Measurements from ENCODE around the gene PLAC1. TPM values are rescaled to one million over a fixed set of nuclear protein-coding genes. Genes with fewer than 3 reads are reported as not detected.

PLAC1 gene
- total and polyA plus RNA-seq, 2 experiments from 2014 or later: 0.50 to 0.83 TPM

DNA sequence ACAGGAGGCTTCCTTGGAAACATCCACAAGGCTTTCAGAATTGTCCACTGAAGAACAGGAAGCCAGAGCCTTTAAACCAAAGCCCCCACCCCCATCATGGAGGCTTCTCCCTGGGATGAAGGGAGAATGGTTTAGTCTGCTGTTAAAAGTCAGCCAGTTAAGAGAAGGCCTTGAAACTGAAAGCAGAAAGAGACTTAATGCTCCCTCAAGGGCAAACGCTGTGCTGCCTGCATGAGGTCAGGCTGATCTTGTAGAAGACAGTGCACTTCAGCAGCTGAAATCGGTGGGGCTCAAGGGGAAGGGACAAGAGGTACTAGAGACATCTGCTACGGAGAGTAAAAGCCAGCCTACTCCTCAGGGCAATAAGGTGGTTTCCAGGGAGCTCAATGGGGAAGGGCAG is 129.3 kb downstream of the PLAC1 start:
- Mint-ChIP-seq H3K9me3 (no peaks in the 10 kb centered on the region), H3K4me1 (peaks cover 16% of the 10 kb centered on the region), H3K27ac (no peak overlapping the region), H3K4me3 (no peak overlapping the region), H3K36me3 (ENCODE audit: low read depth) (no peaks in the 10 kb centered on the region), H3K27me3 (ENCODE audit: insufficient read depth, low read depth, poor library complexity) (no peaks in the 10 kb centered on the region)
- DNase-seq (ENCODE audit: low spot score): no peak
- no peaks in the 10 kb centered on the region for H3K79me2 ChIP-seq (replicated peaks; ENCODE audit: insufficient read depth)
- no peaks in the 10 kb centered on the region for H4K20me1 ChIP-seq (replicated peaks; ENCODE audit: insufficient read depth)
- no peaks in the 10 kb centered on the region for H3K9me2 ChIP-seq (ENCODE audit: insufficient read depth)
- H3K4me2 ChIP-seq: no peak overlapping the region
- H3K4me1 ChIP-seq (ENCODE audit: insufficient read depth): peaks cover 5% of the 10 kb centered on the region
- H3K27ac ChIP-seq (ENCODE audit: low read depth): no peak overlapping the region
- TF ChIP-seq, protein P1, sequence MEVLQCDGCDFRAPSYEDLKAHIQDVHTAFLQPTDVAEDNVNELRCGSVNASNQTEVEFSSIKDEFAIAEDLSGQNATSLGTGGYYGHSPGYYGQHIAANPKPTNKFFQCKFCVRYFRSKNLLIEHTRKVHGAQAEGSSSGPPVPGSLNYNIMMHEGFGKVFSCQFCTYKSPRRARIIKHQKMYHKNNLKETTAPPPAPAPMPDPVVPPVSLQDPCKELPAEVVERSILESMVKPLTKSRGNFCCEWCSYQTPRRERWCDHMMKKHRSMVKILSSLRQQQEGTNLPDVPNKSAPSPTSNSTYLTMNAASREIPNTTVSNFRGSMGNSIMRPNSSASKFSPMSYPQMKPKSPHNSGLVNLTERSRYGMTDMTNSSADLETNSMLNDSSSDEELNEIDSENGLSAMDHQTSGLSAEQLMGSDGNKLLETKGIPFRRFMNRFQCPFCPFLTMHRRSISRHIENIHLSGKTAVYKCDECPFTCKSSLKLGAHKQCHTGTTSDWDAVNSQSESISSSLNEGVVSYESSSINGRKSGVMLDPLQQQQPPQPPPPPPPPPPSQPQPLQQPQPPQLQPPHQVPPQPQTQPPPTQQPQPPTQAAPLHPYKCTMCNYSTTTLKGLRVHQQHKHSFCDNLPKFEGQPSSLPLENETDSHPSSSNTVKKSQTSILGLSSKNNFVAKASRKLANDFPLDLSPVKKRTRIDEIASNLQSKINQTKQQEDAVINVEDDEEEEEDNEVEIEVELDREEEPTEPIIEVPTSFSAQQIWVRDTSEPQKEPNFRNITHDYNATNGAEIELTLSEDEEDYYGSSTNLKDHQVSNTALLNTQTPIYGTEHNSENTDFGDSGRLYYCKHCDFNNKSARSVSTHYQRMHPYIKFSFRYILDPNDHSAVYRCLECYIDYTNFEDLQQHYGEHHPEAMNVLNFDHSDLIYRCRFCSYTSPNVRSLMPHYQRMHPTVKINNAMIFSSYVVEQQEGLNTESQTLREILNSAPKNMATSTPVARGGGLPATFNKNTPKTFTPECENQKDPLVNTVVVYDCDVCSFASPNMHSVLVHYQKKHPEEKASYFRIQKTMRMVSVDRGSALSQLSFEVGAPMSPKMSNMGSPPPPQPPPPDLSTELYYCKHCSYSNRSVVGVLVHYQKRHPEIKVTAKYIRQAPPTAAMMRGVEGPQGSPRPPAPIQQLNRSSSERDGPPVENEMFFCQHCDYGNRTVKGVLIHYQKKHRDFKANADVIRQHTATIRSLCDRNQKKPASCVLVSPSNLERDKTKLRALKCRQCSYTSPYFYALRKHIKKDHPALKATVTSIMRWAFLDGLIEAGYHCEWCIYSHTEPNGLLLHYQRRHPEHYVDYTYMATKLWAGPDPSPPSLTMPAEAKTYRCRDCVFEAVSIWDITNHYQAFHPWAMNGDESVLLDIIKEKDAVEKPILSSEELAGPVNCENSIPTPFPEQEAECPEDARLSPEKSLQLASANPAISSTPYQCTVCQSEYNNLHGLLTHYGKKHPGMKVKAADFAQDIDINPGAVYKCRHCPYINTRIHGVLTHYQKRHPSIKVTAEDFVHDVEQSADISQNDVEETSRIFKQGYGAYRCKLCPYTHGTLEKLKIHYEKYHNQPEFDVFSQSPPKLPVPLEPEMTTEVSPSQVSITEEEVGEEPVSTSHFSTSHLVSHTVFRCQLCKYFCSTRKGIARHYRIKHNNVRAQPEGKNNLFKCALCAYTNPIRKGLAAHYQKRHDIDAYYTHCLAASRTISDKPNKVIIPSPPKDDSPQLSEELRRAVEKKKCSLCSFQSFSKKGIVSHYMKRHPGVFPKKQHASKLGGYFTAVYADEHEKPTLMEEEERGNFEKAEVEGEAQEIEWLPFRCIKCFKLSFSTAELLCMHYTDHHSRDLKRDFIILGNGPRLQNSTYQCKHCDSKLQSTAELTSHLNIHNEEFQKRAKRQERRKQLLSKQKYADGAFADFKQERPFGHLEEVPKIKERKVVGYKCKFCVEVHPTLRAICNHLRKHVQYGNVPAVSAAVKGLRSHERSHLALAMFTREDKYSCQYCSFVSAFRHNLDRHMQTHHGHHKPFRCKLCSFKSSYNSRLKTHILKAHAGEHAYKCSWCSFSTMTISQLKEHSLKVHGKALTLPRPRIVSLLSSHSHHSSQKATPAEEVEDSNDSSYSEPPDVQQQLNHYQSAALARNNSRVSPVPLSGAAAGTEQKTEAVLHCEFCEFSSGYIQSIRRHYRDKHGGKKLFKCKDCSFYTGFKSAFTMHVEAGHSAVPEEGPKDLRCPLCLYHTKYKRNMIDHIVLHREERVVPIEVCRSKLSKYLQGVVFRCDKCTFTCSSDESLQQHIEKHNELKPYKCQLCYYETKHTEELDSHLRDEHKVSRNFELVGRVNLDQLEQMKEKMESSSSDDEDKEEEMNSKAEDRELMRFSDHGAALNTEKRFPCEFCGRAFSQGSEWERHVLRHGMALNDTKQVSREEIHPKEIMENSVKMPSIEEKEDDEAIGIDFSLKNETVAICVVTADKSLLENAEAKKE (CRISPR knock-in tag; IDR thresholded peaks at IDR 0.05): no peak
- TF ChIP-seq ZNF114 (CRISPR knock-in tag; IDR thresholded peaks at IDR 0.05) (no peak), CREB1 (CRISPR knock-in tag; IDR thresholded peaks at IDR 0.05; ENCODE audit: low read depth) (no peak), EZH2phosphoT487 (IDR thresholded peaks at IDR 0.05; ENCODE audit: unreplicated experiment) (no peak)
- TF ChIP-seq, protein P2, sequence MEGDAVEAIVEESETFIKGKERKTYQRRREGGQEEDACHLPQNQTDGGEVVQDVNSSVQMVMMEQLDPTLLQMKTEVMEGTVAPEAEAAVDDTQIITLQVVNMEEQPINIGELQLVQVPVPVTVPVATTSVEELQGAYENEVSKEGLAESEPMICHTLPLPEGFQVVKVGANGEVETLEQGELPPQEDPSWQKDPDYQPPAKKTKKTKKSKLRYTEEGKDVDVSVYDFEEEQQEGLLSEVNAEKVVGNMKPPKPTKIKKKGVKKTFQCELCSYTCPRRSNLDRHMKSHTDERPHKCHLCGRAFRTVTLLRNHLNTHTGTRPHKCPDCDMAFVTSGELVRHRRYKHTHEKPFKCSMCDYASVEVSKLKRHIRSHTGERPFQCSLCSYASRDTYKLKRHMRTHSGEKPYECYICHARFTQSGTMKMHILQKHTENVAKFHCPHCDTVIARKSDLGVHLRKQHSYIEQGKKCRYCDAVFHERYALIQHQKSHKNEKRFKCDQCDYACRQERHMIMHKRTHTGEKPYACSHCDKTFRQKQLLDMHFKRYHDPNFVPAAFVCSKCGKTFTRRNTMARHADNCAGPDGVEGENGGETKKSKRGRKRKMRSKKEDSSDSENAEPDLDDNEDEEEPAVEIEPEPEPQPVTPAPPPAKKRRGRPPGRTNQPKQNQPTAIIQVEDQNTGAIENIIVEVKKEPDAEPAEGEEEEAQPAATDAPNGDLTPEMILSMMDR (conservative IDR thresholded peaks at IDR 0.05; ENCODE audit: low read depth in 2 of 2): no peak
- no peaks in the 10 kb centered on the region for H3K36me3 ChIP-seq (ENCODE audit: insufficient read depth)
- H3K27me3 ChIP-seq (ENCODE audit: insufficient read depth): no peaks in the 10 kb centered on the region
- H3F3A ChIP-seq (replicated peaks; ENCODE audit: low read depth): no peaks in the 10 kb centered on the region
- H3K4me3 ChIP-seq: no peak overlapping the region
- ATAC-seq: no peak
- no peak overlapping the region for H2AFZ ChIP-seq
